Liver (tissue), 3 donors: Measurements from ENCODE around the gene NOL11.

Experiments used
- EGR1 ChIP-seq, 2 donors: IDR thresholded peaks; 2 replicates each; pipeline ENCODE4 v1.6.1; 2016 to 2018; ENCODE audit warnings: antibody characterized with exemption in 2 of 2, low read depth in 2 of 2
- HNF4A ChIP-seq, 2 donors: conservative IDR thresholded peaks; 2 replicates each; pipeline ENCODE4 v1.6.1; 2016; ENCODE audit warnings: antibody characterized with exemption in 2 of 2, mild to moderate bottlenecking in 2 of 2
- JUND ChIP-seq, 2 donors: IDR thresholded peaks; 2 replicates each; pipeline ENCODE4 v1.6.1; 2016; ENCODE audit warnings: antibody characterized with exemption in 2 of 2
- TAF1 ChIP-seq: conservative IDR thresholded peaks from 2 replicates; pipeline ENCODE4 v1.6.1; 2016; ENCODE audit warnings: antibody characterized with exemption, mild to moderate bottlenecking
- YY1 ChIP-seq: IDR thresholded peaks from 2 replicates; pipeline ENCODE4 v1.6.1; 2016; ENCODE audit warnings: antibody characterized with exemption, mild to moderate bottlenecking
- TF ChIP-seq, protein P1 (sequence below): fragments of 150-350 bp; IDR thresholded peaks from 2 replicates; pipeline ENCODE4 v1.5.1; 2017; ENCODE audit warnings: improper control_type of control experiment, low read depth, low read length; ENCODE audit not compliant: missing input control
- TF ChIP-seq, protein P2 (sequence below): IDR thresholded peaks from 2 replicates; pipeline ENCODE4 v1.6.1; 2016; ENCODE audit warnings: antibody characterized with exemption
- TF ChIP-seq, protein P3 (sequence below): IDR thresholded peaks from 2 replicates; pipeline ENCODE4 v1.6.1; 2016; ENCODE audit warnings: antibody characterized with exemption, mild to moderate bottlenecking
- TF ChIP-seq, protein P4 (sequence below): IDR thresholded peaks from 2 replicates; pipeline ENCODE4 v1.6.1; 2016; ENCODE audit warnings: antibody characterized with exemption
- donor health status: healthy.
- donor health status: healthy.

DNA sequence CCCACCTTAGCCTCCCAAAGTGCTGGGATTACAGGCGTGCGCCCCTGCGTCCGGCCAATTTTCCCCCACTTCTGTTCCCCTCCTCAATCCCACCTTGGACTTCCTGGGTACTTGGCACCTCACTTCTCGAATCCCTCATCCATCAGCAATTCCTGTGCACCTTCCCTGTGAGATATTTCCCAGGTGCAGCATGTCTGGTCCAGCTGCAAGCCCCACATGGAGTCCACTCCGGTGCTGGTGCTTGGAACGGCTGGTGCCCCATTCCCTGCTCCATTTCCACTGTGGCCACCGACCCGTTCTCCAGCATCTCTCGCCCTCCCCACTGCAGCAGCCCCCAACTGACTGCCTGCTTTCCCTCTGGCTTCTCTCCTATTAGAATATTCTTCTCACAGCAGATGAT lies 35.3 kb downstream of the NOL11 start:
- TF ChIP-seq, protein P1, sequence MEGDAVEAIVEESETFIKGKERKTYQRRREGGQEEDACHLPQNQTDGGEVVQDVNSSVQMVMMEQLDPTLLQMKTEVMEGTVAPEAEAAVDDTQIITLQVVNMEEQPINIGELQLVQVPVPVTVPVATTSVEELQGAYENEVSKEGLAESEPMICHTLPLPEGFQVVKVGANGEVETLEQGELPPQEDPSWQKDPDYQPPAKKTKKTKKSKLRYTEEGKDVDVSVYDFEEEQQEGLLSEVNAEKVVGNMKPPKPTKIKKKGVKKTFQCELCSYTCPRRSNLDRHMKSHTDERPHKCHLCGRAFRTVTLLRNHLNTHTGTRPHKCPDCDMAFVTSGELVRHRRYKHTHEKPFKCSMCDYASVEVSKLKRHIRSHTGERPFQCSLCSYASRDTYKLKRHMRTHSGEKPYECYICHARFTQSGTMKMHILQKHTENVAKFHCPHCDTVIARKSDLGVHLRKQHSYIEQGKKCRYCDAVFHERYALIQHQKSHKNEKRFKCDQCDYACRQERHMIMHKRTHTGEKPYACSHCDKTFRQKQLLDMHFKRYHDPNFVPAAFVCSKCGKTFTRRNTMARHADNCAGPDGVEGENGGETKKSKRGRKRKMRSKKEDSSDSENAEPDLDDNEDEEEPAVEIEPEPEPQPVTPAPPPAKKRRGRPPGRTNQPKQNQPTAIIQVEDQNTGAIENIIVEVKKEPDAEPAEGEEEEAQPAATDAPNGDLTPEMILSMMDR, result no peak
- no peak for TF ChIP-seq HNF4A (conservative IDR thresholded peaks at IDR 0.05)
- no peak for TF ChIP-seq EGR1 (IDR thresholded peaks at IDR 0.05; ENCODE audit: low read depth in 2 of 2)
- TF ChIP-seq, protein P2, sequence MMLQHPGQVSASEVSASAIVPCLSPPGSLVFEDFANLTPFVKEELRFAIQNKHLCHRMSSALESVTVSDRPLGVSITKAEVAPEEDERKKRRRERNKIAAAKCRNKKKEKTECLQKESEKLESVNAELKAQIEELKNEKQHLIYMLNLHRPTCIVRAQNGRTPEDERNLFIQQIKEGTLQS, result no peak
- no peak for TF ChIP-seq TAF1
- TF ChIP-seq YY1, result no peak
- TF ChIP-seq, protein P3, sequence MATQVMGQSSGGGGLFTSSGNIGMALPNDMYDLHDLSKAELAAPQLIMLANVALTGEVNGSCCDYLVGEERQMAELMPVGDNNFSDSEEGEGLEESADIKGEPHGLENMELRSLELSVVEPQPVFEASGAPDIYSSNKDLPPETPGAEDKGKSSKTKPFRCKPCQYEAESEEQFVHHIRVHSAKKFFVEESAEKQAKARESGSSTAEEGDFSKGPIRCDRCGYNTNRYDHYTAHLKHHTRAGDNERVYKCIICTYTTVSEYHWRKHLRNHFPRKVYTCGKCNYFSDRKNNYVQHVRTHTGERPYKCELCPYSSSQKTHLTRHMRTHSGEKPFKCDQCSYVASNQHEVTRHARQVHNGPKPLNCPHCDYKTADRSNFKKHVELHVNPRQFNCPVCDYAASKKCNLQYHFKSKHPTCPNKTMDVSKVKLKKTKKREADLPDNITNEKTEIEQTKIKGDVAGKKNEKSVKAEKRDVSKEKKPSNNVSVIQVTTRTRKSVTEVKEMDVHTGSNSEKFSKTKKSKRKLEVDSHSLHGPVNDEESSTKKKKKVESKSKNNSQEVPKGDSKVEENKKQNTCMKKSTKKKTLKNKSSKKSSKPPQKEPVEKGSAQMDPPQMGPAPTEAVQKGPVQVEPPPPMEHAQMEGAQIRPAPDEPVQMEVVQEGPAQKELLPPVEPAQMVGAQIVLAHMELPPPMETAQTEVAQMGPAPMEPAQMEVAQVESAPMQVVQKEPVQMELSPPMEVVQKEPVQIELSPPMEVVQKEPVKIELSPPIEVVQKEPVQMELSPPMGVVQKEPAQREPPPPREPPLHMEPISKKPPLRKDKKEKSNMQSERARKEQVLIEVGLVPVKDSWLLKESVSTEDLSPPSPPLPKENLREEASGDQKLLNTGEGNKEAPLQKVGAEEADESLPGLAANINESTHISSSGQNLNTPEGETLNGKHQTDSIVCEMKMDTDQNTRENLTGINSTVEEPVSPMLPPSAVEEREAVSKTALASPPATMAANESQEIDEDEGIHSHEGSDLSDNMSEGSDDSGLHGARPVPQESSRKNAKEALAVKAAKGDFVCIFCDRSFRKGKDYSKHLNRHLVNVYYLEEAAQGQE, result no peak
- TF ChIP-seq JUND (IDR thresholded peaks at IDR 0.05), result no peak
- TF ChIP-seq, protein P4, sequence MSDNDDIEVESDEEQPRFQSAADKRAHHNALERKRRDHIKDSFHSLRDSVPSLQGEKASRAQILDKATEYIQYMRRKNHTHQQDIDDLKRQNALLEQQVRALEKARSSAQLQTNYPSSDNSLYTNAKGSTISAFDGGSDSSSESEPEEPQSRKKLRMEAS, result no peak
